SK-N-SH (cell line): ENCODE results near the gene RPS6KA1.

Experiments used
- CHD2 ChIP-seq: fragments of 150-350 bp; IDR thresholded peaks from 2 replicates; pipeline ENCODE4 v1.6.1; 2018; ENCODE audit warnings: low read length; ENCODE audit not compliant: partially characterized antibody
- GABPA ChIP-seq: IDR thresholded peaks from 2 replicates; pipeline ENCODE4 v1.4.0; 2012; ENCODE audit warnings: low read depth, mild to moderate bottlenecking
- MXI1 ChIP-seq: IDR thresholded peaks from 2 replicates; pipeline ENCODE4 v1.6.1; 2012; ENCODE audit warnings: mild to moderate bottlenecking, low read depth, low read length, improper control_type of control experiment
- POLR2AphosphoS5 ChIP-seq: IDR thresholded peaks from 2 replicates; pipeline ENCODE4 v1.6.1; 2012; ENCODE audit warnings: low read depth, low read length
- RAD21 ChIP-seq: IDR thresholded peaks from 2 replicates; pipeline ENCODE4 v1.6.1; 2012; ENCODE audit warnings: mild to moderate bottlenecking, low read length
- SMC3 ChIP-seq: IDR thresholded peaks from 2 replicates; pipeline ENCODE4 v1.6.1; 2012; ENCODE audit warnings: low read depth, low read length, improper control_type of control experiment
- TAF1 ChIP-seq: IDR thresholded peaks from 2 replicates; pipeline ENCODE4 v1.6.1; 2012; ENCODE audit warnings: low read depth, mild to moderate bottlenecking, low read length, moderate library complexity, borderline replicate concordance
- TF ChIP-seq, protein P1 (sequence below): IDR thresholded peaks from 2 replicates; pipeline ENCODE4 v1.6.1; 2012; ENCODE audit warnings: mild to moderate bottlenecking, low read depth, low read length, moderate library complexity
- TF ChIP-seq, protein P2 (sequence below): fragments of 200-600 bp; sonication (generic); IDR thresholded peaks from 2 replicates; pipeline ENCODE4 v1.6.1; 2017; ENCODE audit warnings: antibody characterized with exemption, mild to moderate bottlenecking, moderate library complexity
- TF ChIP-seq, protein P3 (sequence below): fragments of 150-350 bp; IDR thresholded peaks from 2 replicates; pipeline ENCODE4 v1.6.1; 2016; ENCODE audit warnings: mild to moderate bottlenecking, low read depth, low read length
- TF ChIP-seq, protein P4 (sequence below): IDR thresholded peaks from 2 replicates; pipeline ENCODE4 v1.4.0; 2012; ENCODE audit warnings: low read depth
- TF ChIP-seq, protein P5 (sequence below): fragments of 150-350 bp; IDR thresholded peaks from 2 replicates; pipeline ENCODE4 v1.6.1; 2017; ENCODE audit warnings: antibody characterized with exemption, low read length, low read depth, borderline replicate concordance

DNA sequence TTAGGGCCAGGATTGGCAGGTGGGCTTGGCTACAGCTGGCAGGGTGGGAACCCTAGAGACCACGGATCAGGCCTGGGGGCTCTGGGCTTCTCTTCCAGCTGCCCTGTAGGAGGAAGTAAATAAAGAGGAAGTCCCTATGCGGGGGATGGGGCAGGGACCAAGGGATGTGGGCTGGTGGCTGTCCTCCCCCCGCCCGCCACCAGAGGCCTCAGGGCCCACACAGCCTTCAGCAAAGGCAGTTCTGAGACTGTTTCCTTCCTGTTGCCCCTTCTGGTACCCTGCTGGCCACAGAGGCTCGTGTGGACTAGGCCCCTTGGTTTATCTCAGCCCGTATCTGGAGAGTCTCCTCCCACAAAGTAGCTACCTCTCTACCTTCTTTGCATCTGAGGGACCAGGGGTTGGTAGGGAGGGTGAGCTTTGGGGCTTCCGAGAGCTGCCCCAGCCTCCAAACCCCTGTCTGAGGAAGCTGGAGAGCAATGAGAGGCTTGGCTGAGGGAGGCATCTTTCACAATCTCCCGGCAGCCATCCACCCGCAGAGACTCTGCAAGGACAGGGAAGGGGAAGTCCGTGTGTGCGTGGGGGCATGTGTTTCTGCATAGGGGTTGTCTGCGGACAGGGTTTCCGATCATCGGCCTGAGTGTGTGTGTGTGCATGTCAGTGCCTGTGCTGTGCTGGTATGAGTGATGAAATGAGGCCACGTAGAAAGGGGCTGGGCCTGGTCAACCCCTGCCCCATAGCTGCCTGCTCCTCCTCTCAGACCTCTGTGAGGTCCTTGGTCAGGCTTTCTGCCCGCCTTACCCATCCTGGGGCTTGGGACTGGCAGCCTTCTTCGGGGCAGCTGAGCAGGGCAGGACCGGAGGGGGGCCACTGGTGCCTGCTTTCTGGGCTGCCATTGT is 12.5 kb downstream of the RPS6KA1 start:
- TF ChIP-seq, protein P1, sequence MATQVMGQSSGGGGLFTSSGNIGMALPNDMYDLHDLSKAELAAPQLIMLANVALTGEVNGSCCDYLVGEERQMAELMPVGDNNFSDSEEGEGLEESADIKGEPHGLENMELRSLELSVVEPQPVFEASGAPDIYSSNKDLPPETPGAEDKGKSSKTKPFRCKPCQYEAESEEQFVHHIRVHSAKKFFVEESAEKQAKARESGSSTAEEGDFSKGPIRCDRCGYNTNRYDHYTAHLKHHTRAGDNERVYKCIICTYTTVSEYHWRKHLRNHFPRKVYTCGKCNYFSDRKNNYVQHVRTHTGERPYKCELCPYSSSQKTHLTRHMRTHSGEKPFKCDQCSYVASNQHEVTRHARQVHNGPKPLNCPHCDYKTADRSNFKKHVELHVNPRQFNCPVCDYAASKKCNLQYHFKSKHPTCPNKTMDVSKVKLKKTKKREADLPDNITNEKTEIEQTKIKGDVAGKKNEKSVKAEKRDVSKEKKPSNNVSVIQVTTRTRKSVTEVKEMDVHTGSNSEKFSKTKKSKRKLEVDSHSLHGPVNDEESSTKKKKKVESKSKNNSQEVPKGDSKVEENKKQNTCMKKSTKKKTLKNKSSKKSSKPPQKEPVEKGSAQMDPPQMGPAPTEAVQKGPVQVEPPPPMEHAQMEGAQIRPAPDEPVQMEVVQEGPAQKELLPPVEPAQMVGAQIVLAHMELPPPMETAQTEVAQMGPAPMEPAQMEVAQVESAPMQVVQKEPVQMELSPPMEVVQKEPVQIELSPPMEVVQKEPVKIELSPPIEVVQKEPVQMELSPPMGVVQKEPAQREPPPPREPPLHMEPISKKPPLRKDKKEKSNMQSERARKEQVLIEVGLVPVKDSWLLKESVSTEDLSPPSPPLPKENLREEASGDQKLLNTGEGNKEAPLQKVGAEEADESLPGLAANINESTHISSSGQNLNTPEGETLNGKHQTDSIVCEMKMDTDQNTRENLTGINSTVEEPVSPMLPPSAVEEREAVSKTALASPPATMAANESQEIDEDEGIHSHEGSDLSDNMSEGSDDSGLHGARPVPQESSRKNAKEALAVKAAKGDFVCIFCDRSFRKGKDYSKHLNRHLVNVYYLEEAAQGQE, result no peak
- TF ChIP-seq RAD21 (no peak), POLR2AphosphoS5 (no peak), TAF1 (no peak), MXI1 (no peak), GABPA (no peak), CHD2 (no peak), SMC3 (no peak)
- TF ChIP-seq, protein P2, sequence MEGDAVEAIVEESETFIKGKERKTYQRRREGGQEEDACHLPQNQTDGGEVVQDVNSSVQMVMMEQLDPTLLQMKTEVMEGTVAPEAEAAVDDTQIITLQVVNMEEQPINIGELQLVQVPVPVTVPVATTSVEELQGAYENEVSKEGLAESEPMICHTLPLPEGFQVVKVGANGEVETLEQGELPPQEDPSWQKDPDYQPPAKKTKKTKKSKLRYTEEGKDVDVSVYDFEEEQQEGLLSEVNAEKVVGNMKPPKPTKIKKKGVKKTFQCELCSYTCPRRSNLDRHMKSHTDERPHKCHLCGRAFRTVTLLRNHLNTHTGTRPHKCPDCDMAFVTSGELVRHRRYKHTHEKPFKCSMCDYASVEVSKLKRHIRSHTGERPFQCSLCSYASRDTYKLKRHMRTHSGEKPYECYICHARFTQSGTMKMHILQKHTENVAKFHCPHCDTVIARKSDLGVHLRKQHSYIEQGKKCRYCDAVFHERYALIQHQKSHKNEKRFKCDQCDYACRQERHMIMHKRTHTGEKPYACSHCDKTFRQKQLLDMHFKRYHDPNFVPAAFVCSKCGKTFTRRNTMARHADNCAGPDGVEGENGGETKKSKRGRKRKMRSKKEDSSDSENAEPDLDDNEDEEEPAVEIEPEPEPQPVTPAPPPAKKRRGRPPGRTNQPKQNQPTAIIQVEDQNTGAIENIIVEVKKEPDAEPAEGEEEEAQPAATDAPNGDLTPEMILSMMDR, result 0 out of 2 replicates have a peak, but pooled peaks have one; percentile 18
- TF ChIP-seq, protein P3, sequence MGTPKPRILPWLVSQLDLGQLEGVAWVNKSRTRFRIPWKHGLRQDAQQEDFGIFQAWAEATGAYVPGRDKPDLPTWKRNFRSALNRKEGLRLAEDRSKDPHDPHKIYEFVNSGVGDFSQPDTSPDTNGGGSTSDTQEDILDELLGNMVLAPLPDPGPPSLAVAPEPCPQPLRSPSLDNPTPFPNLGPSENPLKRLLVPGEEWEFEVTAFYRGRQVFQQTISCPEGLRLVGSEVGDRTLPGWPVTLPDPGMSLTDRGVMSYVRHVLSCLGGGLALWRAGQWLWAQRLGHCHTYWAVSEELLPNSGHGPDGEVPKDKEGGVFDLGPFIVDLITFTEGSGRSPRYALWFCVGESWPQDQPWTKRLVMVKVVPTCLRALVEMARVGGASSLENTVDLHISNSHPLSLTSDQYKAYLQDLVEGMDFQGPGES, result no peak
- TF ChIP-seq, protein P4, sequence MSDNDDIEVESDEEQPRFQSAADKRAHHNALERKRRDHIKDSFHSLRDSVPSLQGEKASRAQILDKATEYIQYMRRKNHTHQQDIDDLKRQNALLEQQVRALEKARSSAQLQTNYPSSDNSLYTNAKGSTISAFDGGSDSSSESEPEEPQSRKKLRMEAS, result no peak
- TF ChIP-seq, protein P5, sequence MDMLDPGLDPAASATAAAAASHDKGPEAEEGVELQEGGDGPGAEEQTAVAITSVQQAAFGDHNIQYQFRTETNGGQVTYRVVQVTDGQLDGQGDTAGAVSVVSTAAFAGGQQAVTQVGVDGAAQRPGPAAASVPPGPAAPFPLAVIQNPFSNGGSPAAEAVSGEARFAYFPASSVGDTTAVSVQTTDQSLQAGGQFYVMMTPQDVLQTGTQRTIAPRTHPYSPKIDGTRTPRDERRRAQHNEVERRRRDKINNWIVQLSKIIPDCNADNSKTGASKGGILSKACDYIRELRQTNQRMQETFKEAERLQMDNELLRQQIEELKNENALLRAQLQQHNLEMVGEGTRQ, result no peak
